ENCODE measurements around the gene CSF1. TPM values are rescaled to one million over a fixed set of nuclear protein-coding genes. Genes with fewer than 3 reads are reported as not detected.
"Not testable (repeated sequence)": the region's sequence is repeated elsewhere in the genome, so short reads cannot be mapped to it uniquely, and the experiment has no call there.

CSF1 gene
- total RNA-seq (2014; rRNA removed; shearing (Covaris generic)), result 43.8 and 68.9 TPM in 2 replicates

GRCh38 chr1:109910123-109910962 lies at the start of gene CSF1:
Gene CSF1, plus strand, starts transcription at chr1:109910849. Its CDS starts 175 bp downstream, at chr1:109911024.
- Histone ChIP-seq H3K4me1 (replicated peaks) (peaks cover 41% of the 10 kb centered on the region), H3K27ac (peak within 1 kb of the TSS; percentile 75), H3K36me3 (peaks cover 40% of the 10 kb centered on the region), H3K27me3 (replicated peaks) (no peaks in the 10 kb centered on the region), H3K9me3 (replicated peaks) (no peaks in the 10 kb centered on the region), H3K4me3 (peak within 1 kb of the TSS; percentile 92)
- peak; percentile 75 to 88 for DNase-seq (ENCODE audit: low read depth in 1 of 2, low spot score in 2 of 2)

GRCh38 chr1:109861616-109862015 lies 49.0 kb upstream of the CSF1 start:
- not testable (repeated sequence) for H3K27ac ChIP-seq; H3K36me3 ChIP-seq; H3K4me3 ChIP-seq; DNase-seq (ENCODE audit: low read depth in 1 of 2, low spot score in 2 of 2); H3K9me3 ChIP-seq (replicated peaks); H3K27me3 ChIP-seq (replicated peaks)
- peaks cover 26% of the 10 kb centered on the region for H3K4me1 ChIP-seq (replicated peaks)

- H3K27me3 ChIP-seq (replicated peaks), result no peaks in the 10 kb centered on the region
- H3K9me3 ChIP-seq (replicated peaks), result no peaks in the 10 kb centered on the region
- H3K27ac ChIP-seq, result no peak overlapping the region; the same call in 1 of the 2 replicates
- peaks cover 28% of the 10 kb centered on the region for H3K4me1 ChIP-seq (replicated peaks)
- H3K4me3 ChIP-seq, result no peak overlapping the region
- no peaks in the 10 kb centered on the region for H3K36me3 ChIP-seq
- no peak for DNase-seq (ENCODE audit: low read depth in 1 of 2, low spot score in 2 of 2)
Observed at GRCh38 chr1:109863667-109864046, 47.0 kb upstream of the CSF1 start.

- no peak for DNase-seq (ENCODE audit: low read depth in 1 of 2, low spot score in 2 of 2)
- H3K4me1 ChIP-seq (replicated peaks), result peaks cover 33% of the 10 kb centered on the region
- H3K27ac ChIP-seq, result peak overlapping the region; percentile 11; the same call in 1 of the 2 replicates
- H3K4me3 ChIP-seq, result no peak overlapping the region
- no peaks in the 10 kb centered on the region for H3K27me3 ChIP-seq (replicated peaks)
- H3K9me3 ChIP-seq (replicated peaks), result no peaks in the 10 kb centered on the region
- no peaks in the 10 kb centered on the region for H3K36me3 ChIP-seq
Observed at GRCh38 chr1:109864047-109864822, 46.4 kb upstream of the CSF1 start.

- H3K4me1 ChIP-seq (replicated peaks), result peaks cover 42% of the 10 kb centered on the region
- H3K36me3 ChIP-seq, result no peaks in the 10 kb centered on the region
- H3K27ac ChIP-seq, result peak overlapping the region; percentile 8; the same call in 1 of the 2 replicates
- no peak for DNase-seq (ENCODE audit: low read depth in 1 of 2, low spot score in 2 of 2)
- H3K9me3 ChIP-seq (replicated peaks), result no peaks in the 10 kb centered on the region
- H3K27me3 ChIP-seq (replicated peaks), result no peaks in the 10 kb centered on the region
- H3K4me3 ChIP-seq, result no peak overlapping the region
Observed at GRCh38 chr1:109864930-109865612, 45.6 kb upstream of the CSF1 start.

GRCh38 chr1:109866071-109866470 lies 44.6 kb upstream of the CSF1 start:
- Histone ChIP-seq H3K9me3 (replicated peaks) (no peaks in the 10 kb centered on the region), H3K4me1 (replicated peaks) (peaks cover 44% of the 10 kb centered on the region), H3K36me3 (no peaks in the 10 kb centered on the region), H3K27me3 (replicated peaks) (no peaks in the 10 kb centered on the region), H3K27ac (no peak overlapping the region), H3K4me3 (no peak overlapping the region)
- DNase-seq (ENCODE audit: low read depth in 1 of 2, low spot score in 2 of 2), result no peak

GRCh38 chr1:109873278-109874175 lies 37.1 kb upstream of the CSF1 start:
- H3K36me3 ChIP-seq, result no peaks in the 10 kb centered on the region
- no peak overlapping the region for H3K4me3 ChIP-seq
- peak; percentile 86 to 87 for DNase-seq (ENCODE audit: low read depth in 1 of 2, low spot score in 2 of 2)
- no peaks in the 10 kb centered on the region for H3K27me3 ChIP-seq (replicated peaks)
- H3K27ac ChIP-seq, result peak overlapping the region; percentile 92
- no peaks in the 10 kb centered on the region for H3K9me3 ChIP-seq (replicated peaks)
- H3K4me1 ChIP-seq (replicated peaks), result peaks cover 89% of the 10 kb centered on the region

- H3K27me3 ChIP-seq (replicated peaks), result no peaks in the 10 kb centered on the region
- no peaks in the 10 kb centered on the region for H3K9me3 ChIP-seq (replicated peaks)
- H3K36me3 ChIP-seq, result no peaks in the 10 kb centered on the region
- no peak overlapping the region for H3K4me3 ChIP-seq
- H3K27ac ChIP-seq, result peak overlapping the region; percentile 92
- peaks cover 83% of the 10 kb centered on the region for H3K4me1 ChIP-seq (replicated peaks)
- DNase-seq (ENCODE audit: low read depth in 1 of 2, low spot score in 2 of 2), result no peak
Observed at GRCh38 chr1:109874445-109874844, 36.2 kb upstream of the CSF1 start.

- Histone ChIP-seq H3K27ac (peak overlapping the region; percentile 97), H3K27me3 (replicated peaks) (no peaks in the 10 kb centered on the region), H3K9me3 (replicated peaks) (no peaks in the 10 kb centered on the region), H3K36me3 (no peaks in the 10 kb centered on the region), H3K4me1 (replicated peaks) (peaks cover 81% of the 10 kb centered on the region), H3K4me3 (no peak overlapping the region)
- no peak for DNase-seq (ENCODE audit: low read depth in 1 of 2, low spot score in 2 of 2)
Observed at GRCh38 chr1:109875874-109876273, 34.8 kb upstream of the CSF1 start.

GRCh38 chr1:109876617-109877316 lies 33.9 kb upstream of the CSF1 start:
- no peaks in the 10 kb centered on the region for H3K9me3 ChIP-seq (replicated peaks)
- H3K4me1 ChIP-seq (replicated peaks), result peaks cover 77% of the 10 kb centered on the region
- no peak overlapping the region for H3K4me3 ChIP-seq
- DNase-seq (ENCODE audit: low read depth in 1 of 2, low spot score in 2 of 2), result no peak
- H3K27ac ChIP-seq, result peak overlapping the region; percentile 97
- no peaks in the 10 kb centered on the region for H3K36me3 ChIP-seq
- H3K27me3 ChIP-seq (replicated peaks), result no peaks in the 10 kb centered on the region

- H3K4me1 ChIP-seq (replicated peaks), result peaks cover 73% of the 10 kb centered on the region
- H3K36me3 ChIP-seq, result no peaks in the 10 kb centered on the region
- no peaks in the 10 kb centered on the region for H3K27me3 ChIP-seq (replicated peaks)
- peak overlapping the region; percentile 97 for H3K27ac ChIP-seq
- H3K9me3 ChIP-seq (replicated peaks), result no peaks in the 10 kb centered on the region
- no peak overlapping the region for H3K4me3 ChIP-seq
- peak; percentile 93 to 96 for DNase-seq (ENCODE audit: low read depth in 1 of 2, low spot score in 2 of 2)
Observed at GRCh38 chr1:109877317-109877771, 33.3 kb upstream of the CSF1 start.

- H3K36me3 ChIP-seq, result no peaks in the 10 kb centered on the region
- H3K4me1 ChIP-seq (replicated peaks), result peaks cover 69% of the 10 kb centered on the region
- no peaks in the 10 kb centered on the region for H3K27me3 ChIP-seq (replicated peaks)
- no peak for DNase-seq (ENCODE audit: low read depth in 1 of 2, low spot score in 2 of 2)
- peak overlapping the region; percentile 97 for H3K27ac ChIP-seq
- H3K9me3 ChIP-seq (replicated peaks), result no peaks in the 10 kb centered on the region
- no peak overlapping the region for H3K4me3 ChIP-seq
Observed at GRCh38 chr1:109877776-109878175, 32.9 kb upstream of the CSF1 start.

All from SJSA1 (cell line).